GM18511 (cell line): ENCODE results near the gene ITM2C.

ENCODE experiments used
- ATAC-seq: cut with Tn5 transposase; IDR thresholded peaks from one replicate; pipeline ENCODE4 v1.9.1; 2021; ENCODE audit warnings: mild to moderate bottlenecking, moderate library complexity; ENCODE audit not compliant: unreplicated experiment

ITM2C gene

GRCh38 chr2:230864605-230865306 lies at the start of gene ITM2C:
Gene ITM2C, plus strand, starts transcription at chr2:230864942. Its CDS starts 84 bp downstream, at chr2:230865026.
- peak; percentile 75 for ATAC-seq

GRCh38 chr2:230815088-230815487 lies 49.7 kb upstream of the ITM2C start:
- ATAC-seq: no peak

- no peak for ATAC-seq
Measured at GRCh38 chr2:230816735-230817134, 48.0 kb upstream of the ITM2C start.

- no peak for ATAC-seq
Measured at GRCh38 chr2:230819433-230819832, 45.3 kb upstream of the ITM2C start.

GRCh38 chr2:230821261-230821990 lies 43.3 kb upstream of the ITM2C start:
- no peak for ATAC-seq

GRCh38 chr2:230821991-230822520 lies 42.7 kb upstream of the ITM2C start:
- no peak for ATAC-seq

GRCh38 chr2:230823264-230823964 lies 41.3 kb upstream of the ITM2C start:
- no peak for ATAC-seq

- ATAC-seq: no peak
Measured at GRCh38 chr2:230824406-230824978, 40.2 kb upstream of the ITM2C start.

- ATAC-seq: no peak
Measured at GRCh38 chr2:230825354-230825753, 39.4 kb upstream of the ITM2C start.

- ATAC-seq: no peak
Measured at GRCh38 chr2:230827774-230828271, 36.9 kb upstream of the ITM2C start.

GRCh38 chr2:230828272-230828961 lies 36.3 kb upstream of the ITM2C start:
- peak; percentile 59 for ATAC-seq

GRCh38 chr2:230829293-230829692 lies 35.4 kb upstream of the ITM2C start:
- no peak for ATAC-seq

- no peak for ATAC-seq
Measured at GRCh38 chr2:230829959-230830358, 34.8 kb upstream of the ITM2C start.

- ATAC-seq: no peak
Measured at GRCh38 chr2:230830428-230830827, 34.3 kb upstream of the ITM2C start.

- ATAC-seq: no peak
Measured at GRCh38 chr2:230840301-230840700, 24.4 kb upstream of the ITM2C start.

GRCh38 chr2:230842473-230842872 lies 22.3 kb upstream of the ITM2C start:
- ATAC-seq: no peak

GRCh38 chr2:230843132-230843531 lies 21.6 kb upstream of the ITM2C start:
- no peak for ATAC-seq

GRCh38 chr2:230846360-230846759 lies 18.4 kb upstream of the ITM2C start:
- no peak for ATAC-seq

- ATAC-seq: peak; percentile 95
Measured at GRCh38 chr2:230847883-230848388, 16.8 kb upstream of the ITM2C start.
